HUES48 (cell line): ENCODE results near the gene IL17RE.
A peak's percentile ranks its signal among the peaks of the same experiment; 100 is the strongest.

Source experiments
- H3K27ac ChIP-seq: one replicate; pipeline ENCODE4 v1.7.0; 2013; ENCODE audit warnings: low read depth, low read length, inconsistent platforms
- H3K27me3 ChIP-seq: 2 replicates; pipeline ENCODE4 v1.6.1; 2013; ENCODE audit warnings: mild to moderate bottlenecking, low read length; ENCODE audit not compliant: control insufficient read depth, insufficient read depth
- H3K36me3 ChIP-seq: 2 replicates; pipeline ENCODE4 v1.6.1; 2013; ENCODE audit warnings: low read length; ENCODE audit not compliant: control insufficient read depth, insufficient read depth
- H3K4me1 ChIP-seq: 2 replicates; pipeline ENCODE4 v1.6.1; 2013; ENCODE audit warnings: mild to moderate bottlenecking, low read length; ENCODE audit not compliant: control insufficient read depth, insufficient read depth
- H3K4me3 ChIP-seq: 2 replicates; pipeline ENCODE4 v1.5.1; 2013; ENCODE audit warnings: mild to moderate bottlenecking, low read depth, low read length
- H3K9ac ChIP-seq: 2 replicates; pipeline ENCODE4 v1.6.1; 2013; ENCODE audit warnings: mild to moderate bottlenecking, low read depth, low read length, moderate library complexity
- H3K9me3 ChIP-seq: 2 replicates; pipeline ENCODE4 v1.6.1; 2013; ENCODE audit warnings: low read length; ENCODE audit not compliant: control insufficient read depth, insufficient read depth

Gene IL17RE

DNA sequence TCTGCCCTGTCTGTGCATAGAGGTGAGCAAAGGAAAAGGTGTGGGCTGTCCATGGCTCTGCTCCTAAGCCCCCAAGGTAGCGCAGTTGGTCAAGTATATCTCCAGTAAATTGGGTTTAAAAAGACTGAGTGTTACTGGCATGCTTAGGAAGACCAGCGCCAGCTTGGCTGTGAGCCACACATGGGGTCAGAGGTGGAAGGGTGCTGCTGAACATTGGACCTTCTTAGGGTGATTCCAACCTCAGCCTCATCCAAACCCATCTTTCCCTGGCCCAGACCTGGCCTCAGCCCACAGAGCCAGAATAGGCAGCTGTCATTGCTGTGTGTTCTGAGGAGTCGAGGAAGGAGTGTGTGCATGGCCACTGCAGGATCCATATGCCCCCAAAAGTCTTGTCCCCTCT lies 5.6 kb downstream of the IL17RE start:
- no peaks in the 10 kb centered on the region for H3K4me1 ChIP-seq
- H3K27me3 ChIP-seq, result no peaks in the 10 kb centered on the region
- H3K36me3 ChIP-seq, result no peaks in the 10 kb centered on the region
- H3K9me3 ChIP-seq, result no peaks in the 10 kb centered on the region
- H3K4me3 ChIP-seq, result no peak overlapping the region
- H3K27ac ChIP-seq, result no peak overlapping the region
- H3K9ac ChIP-seq, result no peak overlapping the region

DNA sequence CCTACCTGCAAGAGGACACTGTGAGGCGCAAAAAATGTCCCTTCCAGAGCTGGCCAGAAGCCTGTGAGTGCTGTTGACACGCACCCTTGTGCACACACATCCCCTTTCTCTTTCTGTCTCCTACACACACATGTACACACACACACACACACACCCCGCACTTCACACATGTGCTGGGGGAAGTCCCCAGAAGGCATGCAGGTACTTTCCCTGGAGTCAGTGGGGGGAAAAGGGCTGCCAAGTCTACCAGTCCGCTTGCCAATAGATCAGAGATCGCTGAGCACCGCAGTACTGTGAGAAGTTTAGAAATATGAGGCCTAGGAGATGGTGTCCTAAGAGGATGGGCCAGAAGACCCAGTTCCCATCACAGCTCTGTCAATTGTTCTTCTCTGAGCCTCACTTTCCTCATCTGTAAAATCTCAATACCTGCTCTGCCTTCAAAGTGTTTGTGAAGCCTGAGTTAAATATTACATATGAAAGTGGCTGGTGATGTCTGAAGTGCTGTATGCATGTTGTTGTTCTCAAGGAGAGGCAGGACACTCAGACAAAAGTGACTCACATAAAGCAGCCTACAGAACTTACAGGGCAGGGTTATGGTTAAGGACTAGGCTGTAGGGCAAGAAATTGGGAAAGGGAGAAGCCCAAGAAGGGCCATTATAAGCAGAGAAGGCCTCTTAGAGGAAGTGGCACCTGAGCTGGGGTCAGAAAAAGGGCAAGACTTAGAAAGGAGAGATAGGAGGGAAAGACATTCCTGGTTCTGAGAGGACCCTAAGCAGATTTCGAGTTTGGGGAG lies 6.8 kb downstream of the IL17RE start:
- H3K27me3 ChIP-seq, result peaks cover 5% of the 10 kb centered on the region; the same call in 1 of the 2 replicates
- H3K36me3 ChIP-seq, result no peaks in the 10 kb centered on the region
- H3K9me3 ChIP-seq, result no peaks in the 10 kb centered on the region
- no peak overlapping the region for H3K9ac ChIP-seq
- H3K27ac ChIP-seq, result no peak overlapping the region
- no peak overlapping the region for H3K4me3 ChIP-seq
- no peaks in the 10 kb centered on the region for H3K4me1 ChIP-seq

DNA sequence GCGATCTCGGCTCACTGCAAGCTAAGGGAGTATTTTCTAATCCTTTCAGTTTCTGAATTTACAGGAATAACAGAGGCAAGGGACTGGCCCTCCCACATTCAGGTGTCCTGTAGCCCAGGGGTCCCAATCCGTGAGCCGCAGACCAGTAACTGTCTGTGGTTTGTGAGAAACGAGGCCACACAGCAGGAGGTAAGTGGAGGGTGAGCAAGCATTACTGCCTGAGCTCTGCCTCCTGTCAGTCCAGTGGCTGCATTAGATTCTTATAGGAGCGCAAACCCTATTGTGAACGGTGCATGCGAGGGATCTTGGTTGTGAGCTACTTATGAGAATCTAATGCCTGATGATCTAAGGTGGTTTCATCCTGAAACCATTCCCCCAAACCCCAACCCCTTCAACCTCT lies 9.2 kb downstream of the IL17RE start:
- Histone ChIP-seq H3K27me3 (peaks cover 19% of the 10 kb centered on the region; the same call in 1 of the 2 replicates), H3K4me3 (no peak overlapping the region), H3K27ac (no peak overlapping the region), H3K9ac (no peak overlapping the region), H3K36me3 (no peaks in the 10 kb centered on the region), H3K9me3 (no peaks in the 10 kb centered on the region), H3K4me1 (peaks cover 15% of the 10 kb centered on the region)

DNA sequence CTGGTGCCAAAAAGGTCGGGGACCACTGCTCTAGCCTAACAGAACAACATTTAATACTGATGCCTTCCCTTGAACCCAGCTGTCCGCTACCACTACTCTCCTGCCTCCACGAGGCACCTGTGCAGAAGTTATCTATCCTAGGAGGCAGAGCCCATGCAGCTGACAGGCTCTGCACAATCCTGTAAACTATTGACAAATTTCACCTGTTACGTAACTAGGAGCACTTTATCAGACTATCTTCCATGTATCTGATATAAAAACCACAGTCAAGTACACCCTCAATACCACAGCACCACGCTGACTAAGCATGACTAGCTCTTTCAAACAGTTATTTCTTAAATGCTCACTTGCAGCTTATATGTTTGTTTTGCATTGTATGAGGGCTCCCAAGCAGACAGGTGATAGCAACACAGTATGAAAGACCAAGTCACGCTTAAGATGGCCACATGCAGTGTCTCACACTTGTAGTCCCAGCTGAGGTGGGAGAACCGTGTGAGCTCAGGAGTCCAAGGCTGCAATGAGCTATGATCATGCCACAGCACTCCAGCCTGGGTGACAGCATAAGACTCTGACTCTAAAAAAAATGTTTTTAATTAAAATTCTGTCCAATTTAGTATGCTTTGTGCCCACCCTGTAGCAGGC lies 9.8 kb downstream of the IL17RE start:
- Histone ChIP-seq H3K27me3 (peaks cover 19% of the 10 kb centered on the region; the same call in 1 of the 2 replicates), H3K4me1 (peaks cover 20% of the 10 kb centered on the region), H3K36me3 (no peaks in the 10 kb centered on the region), H3K27ac (no peak overlapping the region), H3K9ac (no peak overlapping the region), H3K9me3 (no peaks in the 10 kb centered on the region), H3K4me3 (no peak overlapping the region)

DNA sequence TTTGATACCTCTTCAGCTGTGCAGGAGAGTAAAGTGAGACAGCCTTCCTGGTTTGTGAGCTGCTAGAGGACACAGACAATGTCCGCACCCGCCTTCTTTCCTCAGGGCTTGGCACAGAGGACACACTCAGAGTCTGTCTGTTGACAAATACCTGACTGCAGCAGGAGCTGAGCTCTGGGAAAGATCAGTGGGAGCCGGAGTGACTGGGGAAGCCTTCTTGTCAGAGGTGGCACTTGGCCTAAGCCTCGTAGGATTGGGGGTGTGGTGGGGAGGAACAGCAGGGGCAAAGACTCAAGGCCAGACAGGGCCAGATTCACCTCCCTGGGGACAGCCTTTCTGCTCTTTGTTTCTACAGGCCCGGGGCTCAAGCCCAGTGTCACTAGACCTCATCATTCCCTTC lies 11.0 kb downstream of the IL17RE start:
- no peak overlapping the region for H3K9ac ChIP-seq
- H3K36me3 ChIP-seq, result no peaks in the 10 kb centered on the region
- no peaks in the 10 kb centered on the region for H3K9me3 ChIP-seq
- no peak overlapping the region for H3K4me3 ChIP-seq
- no peak overlapping the region for H3K27ac ChIP-seq
- peaks cover 22% of the 10 kb centered on the region for H3K4me1 ChIP-seq
- H3K27me3 ChIP-seq, result peaks cover 19% of the 10 kb centered on the region; the same call in 1 of the 2 replicates

DNA sequence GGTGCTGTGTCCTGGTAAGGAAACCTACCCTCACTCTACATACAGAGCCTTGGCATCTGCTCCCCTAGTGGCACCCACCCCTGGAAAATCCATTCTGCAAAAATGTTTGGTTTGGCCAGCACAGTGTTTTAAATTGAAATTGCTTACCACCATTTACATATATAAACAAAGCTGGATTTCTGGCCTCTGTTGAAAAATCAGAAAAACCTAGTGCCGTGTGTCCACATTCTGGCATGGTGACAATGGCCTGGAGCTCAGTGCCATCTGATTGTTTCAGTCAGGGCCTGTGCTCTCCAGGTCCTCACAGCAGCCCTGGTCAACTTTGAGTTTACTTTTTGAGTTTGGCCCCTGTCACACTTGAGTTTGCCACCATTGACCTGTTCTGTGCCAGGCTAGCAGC lies 11.4 kb downstream of the IL17RE start:
- H3K9me3 ChIP-seq, result no peaks in the 10 kb centered on the region
- peaks cover 22% of the 10 kb centered on the region for H3K4me1 ChIP-seq
- H3K9ac ChIP-seq, result no peak overlapping the region
- no peak overlapping the region for H3K4me3 ChIP-seq
- H3K36me3 ChIP-seq, result no peaks in the 10 kb centered on the region
- peaks cover 19% of the 10 kb centered on the region; the same call in 1 of the 2 replicates for H3K27me3 ChIP-seq
- no peak overlapping the region for H3K27ac ChIP-seq

DNA sequence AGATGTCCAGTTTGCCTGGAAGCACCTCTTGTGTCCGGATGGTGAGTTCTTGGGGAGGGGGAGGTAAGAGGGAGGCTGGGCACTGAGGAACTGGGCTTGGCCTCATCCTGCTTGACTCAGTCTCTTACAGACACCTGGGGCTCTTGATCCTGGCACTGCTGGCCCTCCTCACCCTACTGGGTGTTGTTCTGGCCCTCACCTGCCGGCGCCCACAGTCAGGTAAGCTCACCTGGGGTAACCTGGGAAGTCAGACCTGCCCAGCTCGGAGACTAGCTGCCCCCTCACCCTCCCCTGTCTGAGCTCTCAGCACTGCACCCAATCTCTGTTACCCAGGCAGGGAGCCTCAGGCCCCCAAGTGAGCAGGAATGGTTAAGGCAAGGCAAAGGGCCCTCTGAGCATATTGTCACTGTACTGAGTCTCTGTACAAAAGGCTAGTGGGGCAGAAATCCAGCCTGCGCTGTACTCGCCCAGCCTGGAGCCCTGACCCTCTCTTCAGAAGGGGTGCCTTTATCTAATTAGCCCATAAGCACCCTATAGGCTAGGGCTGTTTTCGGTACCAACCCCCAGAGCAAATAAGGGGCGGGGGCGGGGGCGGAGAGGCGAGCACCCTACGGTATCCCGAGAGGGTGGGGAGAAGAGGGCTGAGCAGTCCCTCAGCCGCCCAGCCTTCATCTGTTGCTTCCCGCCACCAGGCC lies 12.1 kb downstream of the IL17RE start:
- H3K9me3 ChIP-seq, result no peaks in the 10 kb centered on the region
- peaks cover 19% of the 10 kb centered on the region; the same call in 1 of the 2 replicates for H3K27me3 ChIP-seq
- no peaks in the 10 kb centered on the region for H3K36me3 ChIP-seq
- peaks cover 22% of the 10 kb centered on the region for H3K4me1 ChIP-seq
- H3K27ac ChIP-seq, result no peak overlapping the region
- H3K9ac ChIP-seq, result no peak overlapping the region; the same call in 1 of the 2 replicates
- peak overlapping the region; percentile 68 for H3K4me3 ChIP-seq

DNA sequence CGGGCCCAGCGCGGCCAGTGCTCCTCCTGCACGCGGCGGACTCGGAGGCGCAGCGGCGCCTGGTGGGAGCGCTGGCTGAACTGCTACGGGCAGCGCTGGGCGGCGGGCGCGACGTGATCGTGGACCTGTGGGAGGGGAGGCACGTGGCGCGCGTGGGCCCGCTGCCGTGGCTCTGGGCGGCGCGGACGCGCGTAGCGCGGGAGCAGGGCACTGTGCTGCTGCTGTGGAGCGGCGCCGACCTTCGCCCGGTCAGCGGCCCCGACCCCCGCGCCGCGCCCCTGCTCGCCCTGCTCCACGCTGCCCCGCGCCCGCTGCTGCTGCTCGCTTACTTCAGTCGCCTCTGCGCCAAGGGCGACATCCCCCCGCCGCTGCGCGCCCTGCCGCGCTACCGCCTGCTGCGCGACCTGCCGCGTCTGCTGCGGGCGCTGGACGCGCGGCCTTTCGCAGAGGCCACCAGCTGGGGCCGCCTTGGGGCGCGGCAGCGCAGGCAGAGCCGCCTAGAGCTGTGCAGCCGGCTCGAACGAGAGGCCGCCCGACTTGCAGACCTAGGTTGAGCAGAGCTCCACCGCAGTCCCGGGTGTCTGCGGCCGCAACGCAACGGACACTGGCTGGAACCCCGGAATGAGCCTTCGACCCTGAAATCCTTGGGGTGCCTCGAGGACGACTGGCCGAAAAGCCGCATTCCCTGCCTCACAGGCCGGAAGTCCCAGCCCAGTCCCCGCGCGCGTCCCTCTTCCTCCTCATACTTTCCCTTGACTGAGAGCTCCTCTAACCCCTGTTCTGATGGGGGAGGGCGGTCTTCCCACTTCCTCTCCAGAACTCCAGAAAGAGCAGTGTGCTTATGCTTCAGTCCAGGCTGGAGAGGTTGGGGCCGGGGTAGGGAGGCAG lies 12.8 kb downstream of the IL17RE start:
- Histone ChIP-seq H3K27me3 (peaks cover 19% of the 10 kb centered on the region; the same call in 1 of the 2 replicates), H3K9ac (peak overlapping the region; percentile 47), H3K36me3 (no peaks in the 10 kb centered on the region), H3K27ac (no peak overlapping the region), H3K9me3 (no peaks in the 10 kb centered on the region), H3K4me1 (peaks cover 22% of the 10 kb centered on the region), H3K4me3 (peak overlapping the region; percentile 68)

DNA sequence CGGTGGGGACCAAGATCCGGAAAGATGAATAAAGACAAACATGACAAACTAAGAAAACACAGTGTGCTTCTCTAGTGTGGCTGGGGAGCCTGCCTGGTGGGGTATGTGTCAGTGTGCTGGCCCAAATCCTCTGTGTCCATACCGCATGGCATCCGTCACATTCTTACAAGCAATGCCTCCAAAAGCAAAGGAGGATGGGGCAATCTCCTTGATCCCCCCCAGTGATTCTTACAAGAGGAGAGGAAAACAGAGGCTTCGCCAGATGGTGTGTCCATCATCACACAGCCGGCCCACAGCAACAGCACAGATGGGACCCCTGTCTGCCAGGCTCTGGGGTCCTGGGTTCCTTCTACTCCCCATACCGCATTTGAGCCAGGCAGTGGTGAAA lies 13.7 kb downstream of the IL17RE start:
- no peaks in the 10 kb centered on the region for H3K36me3 ChIP-seq
- H3K27ac ChIP-seq, result peak overlapping the region; percentile 48
- H3K4me1 ChIP-seq, result peaks cover 22% of the 10 kb centered on the region
- H3K27me3 ChIP-seq, result peaks cover 19% of the 10 kb centered on the region; the same call in 1 of the 2 replicates
- H3K9ac ChIP-seq, result no peak overlapping the region
- peak overlapping the region; percentile 35 for H3K4me3 ChIP-seq
- H3K9me3 ChIP-seq, result no peaks in the 10 kb centered on the region
